Activated T-helper 17 cell treated with anti-CD3 and anti-CD28 coated beads, Interleukin-2, amount 50 U/mL, for 72 hours (primary cell): ENCODE results near the gene NHSL2. TPM values are rescaled to one million over a fixed set of nuclear protein-coding genes. Genes with fewer than 3 reads are reported as not detected.

Experiments
- ATAC-seq: fragments of 150-1000 bp; cut with Tn5 transposase; replicated peaks from 2 replicates; pipeline ENCODE4 v1.10.0; 2021; ENCODE audit warnings: mild to moderate bottlenecking, moderate library complexity
- H3K27ac Mint-ChIP-seq: one replicate; pipeline ENCODE4 v1.8.0; 2022; ENCODE audit warnings: mixed read lengths
- H3K27me3 Mint-ChIP-seq: one replicate; pipeline ENCODE4 v1.8.0; 2022; ENCODE audit warnings: mixed read lengths
- H3K36me3 Mint-ChIP-seq: one replicate; pipeline ENCODE4 v1.8.0; 2022; ENCODE audit warnings: low read depth, mild to moderate bottlenecking, mixed read lengths
- H3K4me1 Mint-ChIP-seq: one replicate; pipeline ENCODE4 v1.8.0; 2022; ENCODE audit warnings: mixed read lengths
- H3K4me3 Mint-ChIP-seq: one replicate; pipeline ENCODE4 v1.8.0; 2022; ENCODE audit warnings: mild to moderate bottlenecking, mixed read lengths
- H3K9me3 Mint-ChIP-seq: one replicate; pipeline ENCODE4 v1.8.0; 2022; ENCODE audit warnings: mixed read lengths
- total RNA-seq, 2 donors: library from RNA; stranded (reverse); gene quantifications; one replicate each; pipeline ENCODE4 v1.2.3, GENCODE V29; 2022

NHSL2 gene
- total RNA-seq, 2 donors from 2014 or later, result 0.15 to 0.71 TPM

DNA sequence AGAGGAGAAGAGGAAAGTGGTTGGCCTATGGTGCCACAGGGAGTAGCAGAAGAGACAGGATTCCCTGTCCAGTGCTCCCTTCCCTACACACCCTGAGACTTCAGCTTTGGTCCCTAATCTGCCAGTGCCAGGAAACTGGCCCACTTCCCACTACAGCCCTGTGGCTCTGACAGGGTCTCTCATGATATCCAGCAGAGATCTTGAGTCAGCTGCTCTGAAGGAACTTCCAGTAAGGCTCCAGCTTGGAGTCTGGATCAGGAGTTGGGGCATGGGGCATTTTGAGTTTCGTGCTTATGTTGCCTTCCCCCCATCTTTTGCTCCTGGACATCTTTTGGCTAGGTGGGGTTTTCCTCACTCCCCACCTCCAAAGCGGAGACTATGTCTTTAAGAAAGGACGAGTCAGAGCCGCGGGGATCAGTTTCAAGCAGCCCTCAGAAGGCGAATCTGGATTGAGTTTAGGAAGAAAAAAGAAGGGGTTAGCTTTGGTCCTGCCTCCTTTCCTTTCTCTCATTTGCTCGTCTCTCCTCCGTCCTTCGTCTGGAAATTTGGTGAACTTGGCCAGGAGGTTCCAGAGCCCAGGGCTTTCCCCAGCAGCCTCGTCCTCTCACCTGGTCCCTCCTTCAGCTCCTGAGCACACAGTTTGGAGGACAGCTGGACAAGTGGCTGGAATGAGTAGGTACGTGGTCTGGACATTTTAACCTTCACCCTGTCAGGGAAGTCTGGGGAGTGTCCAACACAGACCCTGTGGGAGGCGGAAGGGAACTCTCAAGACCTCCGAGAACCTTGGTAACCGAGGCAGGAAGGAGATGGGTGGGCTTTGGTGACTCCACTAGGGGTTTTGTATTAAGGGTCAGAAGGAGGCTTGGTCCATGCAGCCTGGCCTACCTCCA is 116.6 kb downstream of the NHSL2 start:
- no peaks in the 10 kb centered on the region for H3K36me3 Mint-ChIP-seq
- no peak overlapping the region for H3K4me3 Mint-ChIP-seq
- H3K9me3 Mint-ChIP-seq, result no peaks in the 10 kb centered on the region
- H3K27me3 Mint-ChIP-seq, result no peaks in the 10 kb centered on the region
- peak; percentile 5 for ATAC-seq
- no peak overlapping the region for H3K27ac Mint-ChIP-seq
- H3K4me1 Mint-ChIP-seq, result no peaks in the 10 kb centered on the region

DNA sequence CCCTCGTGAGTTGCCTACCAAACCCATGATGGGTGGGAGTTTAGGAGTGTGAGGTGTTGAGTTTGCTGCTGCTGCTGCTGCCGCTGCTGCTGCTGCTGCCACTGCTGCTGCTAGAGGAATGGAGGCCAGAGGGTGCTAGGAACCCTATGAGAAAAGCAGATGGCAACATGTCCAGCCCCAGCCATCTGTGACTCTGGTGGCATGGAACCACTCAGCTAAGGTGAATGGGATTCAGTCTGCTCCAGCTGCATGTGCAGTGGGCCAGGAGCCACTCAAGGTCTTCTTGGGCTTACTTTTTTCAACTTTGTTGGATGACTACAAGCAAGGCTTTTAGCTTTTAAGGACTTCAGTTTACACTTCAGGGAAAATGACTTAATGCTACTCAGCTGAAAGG is 117.3 kb downstream of the NHSL2 start:
- H3K4me3 Mint-ChIP-seq, result no peak overlapping the region
- no peaks in the 10 kb centered on the region for H3K27me3 Mint-ChIP-seq

DNA sequence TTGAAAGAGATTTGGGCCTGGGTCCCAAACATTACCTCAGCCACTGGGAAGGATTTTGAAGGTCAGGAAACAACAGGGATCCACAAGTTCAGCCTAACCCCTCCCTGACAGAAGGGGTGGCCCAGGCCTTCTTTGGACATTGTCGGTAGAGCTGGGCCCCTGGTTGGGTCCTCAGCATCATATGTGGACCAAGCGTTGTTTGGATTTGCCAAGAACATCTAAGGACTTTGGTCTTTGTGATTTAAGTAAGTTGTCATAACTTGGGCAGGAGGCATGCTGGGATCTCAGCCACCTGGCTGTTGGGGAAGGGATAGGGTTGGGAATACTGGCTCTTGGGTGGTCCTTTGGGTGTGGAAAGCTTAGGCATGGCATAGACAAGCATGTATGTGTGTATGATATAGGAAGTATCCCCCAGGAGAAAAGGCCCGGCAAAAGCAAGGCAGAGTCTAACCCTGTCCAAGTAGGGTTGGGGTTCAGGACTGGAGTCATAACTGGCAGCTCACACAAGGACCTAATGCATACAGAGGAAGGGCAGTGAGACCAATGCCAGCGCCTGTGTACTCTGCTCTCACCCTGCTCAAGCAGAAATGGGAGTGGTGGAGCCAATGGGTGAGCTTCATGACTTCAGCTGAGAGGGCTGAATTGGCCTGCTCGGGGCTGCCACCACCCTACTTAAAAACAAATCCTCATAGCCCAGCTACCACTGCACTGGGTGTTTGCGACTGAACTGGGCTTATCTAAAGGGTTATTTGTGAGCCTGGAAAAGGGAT is 118.2 kb downstream of the NHSL2 start:
- no peaks in the 10 kb centered on the region for H3K36me3 Mint-ChIP-seq
- no peak for ATAC-seq
- no peaks in the 10 kb centered on the region for H3K4me1 Mint-ChIP-seq
- H3K9me3 Mint-ChIP-seq, result no peaks in the 10 kb centered on the region
- H3K27ac Mint-ChIP-seq, result no peak overlapping the region
- no peaks in the 10 kb centered on the region for H3K27me3 Mint-ChIP-seq
- no peak overlapping the region for H3K4me3 Mint-ChIP-seq

More for the DNA sequence above, 117.3 kb downstream of the NHSL2 start:
- Mint-ChIP-seq H3K27ac (no peak overlapping the region), H3K9me3 (no peaks in the 10 kb centered on the region), H3K36me3 (no peaks in the 10 kb centered on the region), H3K4me1 (no peaks in the 10 kb centered on the region)
- ATAC-seq, result no peak

DNA sequence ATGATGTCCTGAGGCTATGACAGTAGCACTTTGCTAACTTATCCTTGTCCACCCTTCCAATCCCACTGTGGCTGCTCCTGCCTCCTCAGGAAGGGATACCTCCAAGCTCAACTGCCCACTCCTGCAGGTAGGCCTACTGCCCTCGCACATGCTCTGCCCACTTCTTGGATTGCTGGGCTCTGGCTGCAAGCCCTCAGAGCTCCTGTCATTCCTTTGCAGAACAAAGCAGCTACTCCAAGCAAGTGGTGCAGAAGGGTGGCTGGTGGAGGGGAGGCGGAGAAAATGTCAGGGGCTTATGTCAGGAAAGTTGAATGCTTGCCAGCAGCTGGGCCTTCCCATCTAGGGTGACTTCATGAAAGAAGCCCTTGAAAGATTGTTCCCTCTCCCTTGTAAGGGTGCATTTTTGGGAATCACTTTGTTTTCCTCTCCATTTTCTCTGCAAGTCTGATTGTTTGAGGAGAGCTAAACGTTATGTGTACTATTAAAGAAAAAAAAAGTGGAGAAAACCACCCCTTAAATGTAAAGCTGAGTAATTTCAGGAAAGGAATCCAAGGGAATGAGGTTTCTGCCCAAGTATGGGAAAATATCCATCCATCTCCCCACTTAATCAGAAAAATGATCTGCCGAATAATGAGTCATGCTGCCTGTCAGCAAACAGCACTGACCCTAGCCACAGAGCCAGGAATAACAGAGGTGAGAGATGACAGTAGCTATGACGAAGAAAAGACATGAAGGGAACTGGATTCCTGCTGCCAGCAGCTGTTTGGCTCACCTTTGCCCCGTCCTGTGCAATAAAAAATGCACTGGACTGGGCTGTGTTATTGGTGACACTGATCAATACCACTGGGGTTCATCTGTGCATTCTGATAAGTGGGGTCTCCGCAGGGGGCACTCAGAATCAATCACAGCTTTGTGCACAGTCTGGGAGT is 119.1 kb downstream of the NHSL2 start:
- Mint-ChIP-seq H3K27ac (no peak overlapping the region), H3K4me1 (no peaks in the 10 kb centered on the region), H3K36me3 (no peaks in the 10 kb centered on the region), H3K9me3 (no peaks in the 10 kb centered on the region), H3K4me3 (no peak overlapping the region), H3K27me3 (no peaks in the 10 kb centered on the region)
- no peak for ATAC-seq

DNA sequence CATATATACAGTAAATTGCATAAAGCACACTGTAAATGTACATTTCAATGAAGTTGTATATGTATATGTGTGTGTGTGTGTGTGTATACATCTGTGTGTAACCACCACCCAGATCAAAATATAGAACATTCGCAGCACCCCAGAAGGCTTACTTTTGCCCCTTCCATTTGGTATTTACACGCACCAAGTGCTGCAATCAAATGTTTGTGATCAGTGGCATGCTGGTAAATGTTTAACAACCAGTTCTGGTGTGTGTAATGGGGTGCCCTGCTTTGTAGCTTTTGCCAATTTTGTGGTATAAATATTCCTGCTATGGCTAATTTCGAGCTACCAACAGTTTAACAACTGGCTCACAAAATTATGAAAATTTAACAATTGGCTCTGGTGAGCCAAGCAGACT is 119.8 kb downstream of the NHSL2 start:
- Mint-ChIP-seq H3K27me3 (no peaks in the 10 kb centered on the region), H3K9me3 (no peaks in the 10 kb centered on the region), H3K36me3 (no peaks in the 10 kb centered on the region), H3K4me3 (no peak overlapping the region), H3K27ac (no peak overlapping the region), H3K4me1 (no peaks in the 10 kb centered on the region)
- ATAC-seq, result no peak

DNA sequence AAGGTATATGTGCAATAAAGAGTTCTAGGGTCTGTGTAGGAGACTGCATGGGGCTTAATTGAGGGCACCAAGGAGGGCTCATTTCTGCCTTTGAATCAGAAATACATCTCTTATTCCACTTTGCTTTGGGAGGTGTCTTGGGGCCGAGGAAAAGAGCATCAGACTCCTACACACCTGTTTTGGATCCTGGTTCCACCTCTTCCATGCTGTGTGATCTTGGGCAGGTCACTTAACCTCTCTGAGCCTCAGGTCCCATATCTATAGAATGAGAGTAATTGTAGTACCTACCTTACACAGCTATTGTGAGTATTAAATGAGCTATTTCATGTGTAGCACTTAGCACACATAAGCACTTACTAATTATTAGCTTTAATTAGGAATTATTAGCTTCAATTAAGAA is 120.5 kb downstream of the NHSL2 start:
- Mint-ChIP-seq H3K27ac (no peak overlapping the region), H3K36me3 (no peaks in the 10 kb centered on the region), H3K4me3 (no peak overlapping the region), H3K4me1 (no peaks in the 10 kb centered on the region), H3K9me3 (no peaks in the 10 kb centered on the region), H3K27me3 (no peaks in the 10 kb centered on the region)
- ATAC-seq, result no peak

DNA sequence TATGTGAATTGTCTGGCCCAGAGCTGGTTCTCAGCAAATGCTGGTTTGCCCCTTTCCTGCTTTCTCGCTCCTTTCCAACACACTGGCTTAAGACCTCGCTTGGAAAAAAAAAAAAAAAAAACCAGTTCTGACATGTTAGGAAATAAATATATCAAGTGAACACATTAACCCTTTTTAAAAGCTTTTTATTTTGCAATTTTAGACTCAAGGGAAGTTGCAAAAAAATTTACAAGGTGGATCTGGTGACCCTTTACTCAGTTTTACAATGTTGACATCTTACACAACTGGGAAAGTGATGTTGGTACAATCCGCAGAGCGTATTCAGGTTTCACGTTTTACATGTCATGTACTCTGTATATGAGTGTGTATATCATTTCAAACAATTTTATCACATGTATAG is 121.0 kb downstream of the NHSL2 start:
- ATAC-seq, result no peak
- Mint-ChIP-seq H3K4me3 (no peak overlapping the region), H3K27me3 (no peaks in the 10 kb centered on the region), H3K4me1 (no peaks in the 10 kb centered on the region), H3K9me3 (no peaks in the 10 kb centered on the region), H3K27ac (no peak overlapping the region), H3K36me3 (no peaks in the 10 kb centered on the region)

DNA sequence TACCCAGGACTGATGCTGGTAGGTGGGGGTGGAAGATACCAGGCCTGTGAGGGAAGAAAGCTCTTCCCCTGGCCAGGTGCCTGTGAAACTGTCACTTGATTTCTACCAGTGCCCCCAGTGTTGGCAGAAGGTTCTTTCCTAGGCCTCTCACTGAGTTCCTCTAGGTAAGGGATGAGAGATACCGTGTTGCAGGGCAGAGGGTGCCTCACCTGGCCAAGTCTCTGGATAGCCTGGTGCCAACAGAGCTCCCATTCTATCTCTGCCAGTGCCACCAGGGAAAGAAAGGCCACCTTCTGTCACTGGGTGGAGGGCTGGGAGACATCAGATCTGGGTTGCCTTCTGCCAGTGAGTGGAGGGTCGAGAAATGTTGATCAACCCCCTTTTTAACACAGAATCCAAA is 127.0 kb downstream of the NHSL2 start:
- no peak overlapping the region for H3K4me3 Mint-ChIP-seq
- no peak for ATAC-seq
- no peak overlapping the region for H3K27ac Mint-ChIP-seq
- H3K27me3 Mint-ChIP-seq, result no peaks in the 10 kb centered on the region
- no peaks in the 10 kb centered on the region for H3K36me3 Mint-ChIP-seq
- no peaks in the 10 kb centered on the region for H3K4me1 Mint-ChIP-seq
- no peaks in the 10 kb centered on the region for H3K9me3 Mint-ChIP-seq

DNA sequence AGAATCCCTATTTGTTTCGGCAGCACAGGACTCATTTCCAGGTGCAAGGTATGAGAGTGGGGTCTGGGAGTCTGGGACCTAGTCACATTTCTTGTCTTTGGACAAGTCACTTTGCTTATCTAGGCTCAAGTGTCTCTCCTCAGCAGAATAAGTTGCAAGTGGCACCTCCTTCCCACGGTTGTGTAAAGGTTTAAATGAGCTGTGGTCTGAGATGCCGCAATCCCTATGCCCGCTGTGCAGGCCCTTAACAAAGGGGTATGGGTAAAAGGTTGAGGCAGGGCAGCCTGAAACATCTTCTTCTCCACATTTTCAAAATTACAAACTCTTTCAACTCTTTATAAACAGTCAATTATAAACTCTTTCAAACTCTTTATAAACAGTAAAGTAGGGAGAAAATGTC is 127.4 kb downstream of the NHSL2 start:
- no peaks in the 10 kb centered on the region for H3K27me3 Mint-ChIP-seq
- no peak for ATAC-seq
- H3K36me3 Mint-ChIP-seq, result no peaks in the 10 kb centered on the region
- no peak overlapping the region for H3K4me3 Mint-ChIP-seq
- no peaks in the 10 kb centered on the region for H3K4me1 Mint-ChIP-seq
- H3K9me3 Mint-ChIP-seq, result no peaks in the 10 kb centered on the region
- no peak overlapping the region for H3K27ac Mint-ChIP-seq

DNA sequence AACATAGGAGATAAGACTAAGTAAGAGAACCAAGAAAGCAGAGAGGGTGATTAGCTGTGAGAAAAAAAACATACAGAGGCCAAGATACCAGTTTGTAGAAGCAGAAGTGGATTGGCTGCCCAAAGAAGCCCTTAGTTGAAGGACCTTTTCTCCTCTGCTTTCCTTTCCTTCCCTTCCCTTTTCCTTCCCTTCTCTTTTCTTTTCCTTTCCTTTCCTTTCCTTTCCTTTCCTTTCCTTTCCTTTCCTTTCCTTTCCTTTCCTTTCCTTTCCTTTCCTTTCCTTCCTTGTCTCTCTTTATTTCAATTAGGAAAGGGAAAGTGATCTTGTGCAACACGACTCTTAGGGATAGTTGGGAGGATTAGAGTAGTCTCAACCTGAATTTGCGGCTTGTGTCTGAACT is 128.2 kb downstream of the NHSL2 start:
- no peak for ATAC-seq
- no peak overlapping the region for H3K4me3 Mint-ChIP-seq
- no peaks in the 10 kb centered on the region for H3K9me3 Mint-ChIP-seq
- no peaks in the 10 kb centered on the region for H3K36me3 Mint-ChIP-seq
- no peaks in the 10 kb centered on the region for H3K4me1 Mint-ChIP-seq
- no peaks in the 10 kb centered on the region for H3K27me3 Mint-ChIP-seq
- H3K27ac Mint-ChIP-seq, result no peak overlapping the region

DNA sequence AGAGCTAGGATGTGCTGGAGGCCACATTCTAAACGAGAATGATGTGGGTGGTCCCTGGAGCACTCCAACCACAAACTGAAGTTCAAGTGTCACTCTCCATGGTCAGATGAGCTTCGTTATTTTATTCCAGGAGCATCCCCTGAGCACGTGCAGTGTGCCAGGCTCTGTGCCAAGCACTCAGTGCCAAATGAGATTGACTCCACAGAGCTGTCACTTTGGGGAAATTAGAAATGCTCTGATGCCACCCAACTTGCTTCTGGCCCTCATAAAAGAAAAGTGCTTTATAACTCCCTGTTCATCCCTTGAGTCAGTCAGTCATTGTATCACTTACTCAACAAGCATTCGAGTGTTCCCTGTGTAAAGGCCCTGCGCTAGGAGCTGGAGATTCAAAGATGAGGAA is 129.9 kb downstream of the NHSL2 start:
- Mint-ChIP-seq H3K27me3 (no peaks in the 10 kb centered on the region), H3K36me3 (no peaks in the 10 kb centered on the region), H3K4me1 (no peaks in the 10 kb centered on the region), H3K9me3 (no peaks in the 10 kb centered on the region), H3K27ac (no peak overlapping the region), H3K4me3 (no peak overlapping the region)
- no peak for ATAC-seq

DNA sequence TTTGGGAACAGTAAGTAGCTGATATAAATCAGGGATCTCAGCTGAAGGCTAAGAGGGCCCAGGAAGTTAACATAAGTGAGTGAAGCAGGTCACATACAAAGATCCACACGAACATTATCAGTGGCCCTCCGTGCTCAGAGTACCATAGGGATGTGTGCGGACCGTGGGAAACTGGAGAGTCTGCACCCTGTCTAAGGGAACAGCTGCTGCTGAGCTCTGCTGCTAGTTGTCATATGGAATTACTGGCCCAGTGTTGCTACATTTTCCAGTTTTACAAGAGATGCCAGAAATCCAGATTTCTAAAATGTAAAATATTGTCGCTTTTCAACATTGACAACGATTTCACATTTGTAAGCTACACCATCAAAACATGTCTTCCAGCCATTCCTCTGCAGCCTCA is 130.5 kb downstream of the NHSL2 start:
- H3K27me3 Mint-ChIP-seq, result no peaks in the 10 kb centered on the region
- no peak overlapping the region for H3K4me3 Mint-ChIP-seq
- ATAC-seq, result no peak
- H3K9me3 Mint-ChIP-seq, result no peaks in the 10 kb centered on the region
- H3K4me1 Mint-ChIP-seq, result no peaks in the 10 kb centered on the region
- no peaks in the 10 kb centered on the region for H3K36me3 Mint-ChIP-seq
- H3K27ac Mint-ChIP-seq, result no peak overlapping the region

DNA sequence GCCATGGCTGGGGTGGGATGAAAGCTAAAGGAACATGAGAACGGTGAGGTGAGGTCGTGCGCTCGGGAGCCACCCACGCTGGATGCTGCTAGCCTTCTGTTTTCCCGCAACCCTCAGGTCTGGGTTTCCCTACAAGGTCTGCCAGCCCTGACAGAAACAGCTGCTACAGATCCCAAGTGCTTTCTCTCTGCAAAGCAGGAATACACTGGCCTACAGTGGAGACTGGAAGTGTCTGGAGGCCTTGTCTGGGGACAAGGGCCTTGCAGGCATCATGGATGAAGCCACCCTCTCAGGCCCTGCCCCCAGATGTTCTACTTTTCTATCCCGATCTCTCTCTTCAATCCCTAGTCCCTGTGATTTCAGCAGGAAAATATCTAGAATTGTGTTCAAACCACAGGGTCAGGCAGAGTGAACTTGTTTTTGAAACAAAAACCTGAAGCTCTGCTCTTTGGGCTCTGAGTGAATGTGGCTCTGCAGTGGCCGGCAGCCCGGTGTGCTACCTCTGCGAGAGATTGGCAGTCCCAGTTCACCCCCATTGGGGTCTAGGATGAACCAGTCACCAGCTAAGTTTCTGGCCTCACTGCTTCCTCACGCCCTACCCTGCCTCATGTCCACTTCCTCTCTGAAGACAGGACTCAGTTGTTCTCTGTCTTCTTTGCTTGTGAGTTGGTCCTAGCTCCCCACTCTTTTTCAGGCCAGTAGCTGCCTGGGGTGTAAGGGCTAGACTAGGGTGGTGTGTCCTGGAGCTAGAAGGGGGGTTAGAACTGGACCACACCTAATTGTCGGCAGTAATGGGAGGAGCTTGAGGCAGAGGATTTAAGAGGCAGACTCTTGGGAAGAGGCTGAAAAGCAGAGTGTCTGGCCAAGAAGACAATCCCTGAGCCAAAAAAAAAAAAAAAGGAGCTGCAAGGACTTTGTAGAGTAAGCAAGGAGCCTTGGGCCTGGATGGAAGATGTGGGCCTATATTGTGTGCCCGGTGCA is 131.5 kb downstream of the NHSL2 start:
- Mint-ChIP-seq H3K4me1 (no peaks in the 10 kb centered on the region), H3K27ac (peak overlapping the region; percentile 30), H3K9me3 (no peaks in the 10 kb centered on the region), H3K27me3 (no peaks in the 10 kb centered on the region), H3K4me3 (no peak overlapping the region), H3K36me3 (no peaks in the 10 kb centered on the region)
- no peak for ATAC-seq
